ENCODE results near the gene IPO9.

- no peak for TF ChIP-seq CTCF (IDR thresholded peaks at IDR 0.05; ENCODE audit: insufficient read depth, low read depth, low read length)
- TF ChIP-seq EZH2 (IDR thresholded peaks at IDR 0.05; ENCODE audit: insufficient read depth, low read length), result no peak
Observed at GRCh38 chr1:201883786-201884185, 54.8 kb downstream of the IPO9 start.

Data from astrocyte (in vitro differentiated cells and primary cell).